HepG2 (cell line): ENCODE data around the gene CATSPERE.

Source experiments
- ELF1 ChIP-seq: sonication (generic); formaldehyde crosslinking; IDR thresholded peaks from 2 replicates; pipeline ENCODE4 v1.4.0; 2020; ENCODE audit warnings: missing genetic modification reagents
- HHEX ChIP-seq: IDR thresholded peaks from 2 replicates; pipeline ENCODE4 v1.6.1; 2016; ENCODE audit warnings: control low read depth
- RAD51 ChIP-seq: fragments of 450-650 bp; IDR thresholded peaks from 2 replicates; pipeline ENCODE4 v1.6.1; 2016; ENCODE audit warnings: borderline replicate concordance
- SIN3A ChIP-seq: IDR thresholded peaks from 2 replicates; pipeline ENCODE4 v1.6.1; 2011; ENCODE audit warnings: low read depth, mild to moderate bottlenecking, control low read depth, low read length, borderline replicate concordance
- TEF ChIP-seq: sonication (generic); formaldehyde crosslinking; IDR thresholded peaks from 2 replicates; pipeline ENCODE4 v1.5.0; 2020; ENCODE audit warnings: missing genetic modification reagents
- ZBTB7A ChIP-seq: sonication (generic); formaldehyde crosslinking; IDR thresholded peaks from 2 replicates; pipeline ENCODE4 v1.8.0; 2022; ENCODE audit warnings: mild to moderate bottlenecking, missing genetic modification reagents
- ZNF253 ChIP-seq: sonication (generic); formaldehyde crosslinking; IDR thresholded peaks from 2 replicates; pipeline ENCODE4 v1.8.0; 2022; ENCODE audit warnings: mild to moderate bottlenecking, missing genetic modification reagents, borderline replicate concordance
- TF ChIP-seq, protein P1 (sequence below), 2 experiments: IDR thresholded peaks; 2 replicates each; pipeline ENCODE4 v1.6.1; 2011 to 2012; ENCODE audit warnings: low read length in 2 of 2, borderline replicate concordance in 1 of 2, low read depth in 1 of 2, mild to moderate bottlenecking in 1 of 2, moderate library complexity in 1 of 2
- TF ChIP-seq, protein P2 (sequence below): sonication (generic); formaldehyde crosslinking; IDR thresholded peaks from 2 replicates; pipeline ENCODE4 v1.4.0; 2020; ENCODE audit warnings: missing genetic modification reagents
- TF ChIP-seq, protein P3 (sequence below): sonication (generic); formaldehyde crosslinking; IDR thresholded peaks from 2 replicates; pipeline ENCODE4 v1.5.0; 2020; ENCODE audit warnings: mild to moderate bottlenecking, missing genetic modification reagents, moderate library complexity

GRCh38 chr1:244636488-244637259 is 175.6 kb downstream of the CATSPERE start:
- TF ChIP-seq ELF1 (CRISPR knock-in tag) (no peak), SIN3A (no peak), TEF (CRISPR knock-in tag) (no peak), ZBTB7A (CRISPR knock-in tag) (no peak), ZNF253 (CRISPR knock-in tag) (no peak), RAD51 (no peak), HHEX (CRISPR knock-in tag) (no peak)
- TF ChIP-seq, protein P1, sequence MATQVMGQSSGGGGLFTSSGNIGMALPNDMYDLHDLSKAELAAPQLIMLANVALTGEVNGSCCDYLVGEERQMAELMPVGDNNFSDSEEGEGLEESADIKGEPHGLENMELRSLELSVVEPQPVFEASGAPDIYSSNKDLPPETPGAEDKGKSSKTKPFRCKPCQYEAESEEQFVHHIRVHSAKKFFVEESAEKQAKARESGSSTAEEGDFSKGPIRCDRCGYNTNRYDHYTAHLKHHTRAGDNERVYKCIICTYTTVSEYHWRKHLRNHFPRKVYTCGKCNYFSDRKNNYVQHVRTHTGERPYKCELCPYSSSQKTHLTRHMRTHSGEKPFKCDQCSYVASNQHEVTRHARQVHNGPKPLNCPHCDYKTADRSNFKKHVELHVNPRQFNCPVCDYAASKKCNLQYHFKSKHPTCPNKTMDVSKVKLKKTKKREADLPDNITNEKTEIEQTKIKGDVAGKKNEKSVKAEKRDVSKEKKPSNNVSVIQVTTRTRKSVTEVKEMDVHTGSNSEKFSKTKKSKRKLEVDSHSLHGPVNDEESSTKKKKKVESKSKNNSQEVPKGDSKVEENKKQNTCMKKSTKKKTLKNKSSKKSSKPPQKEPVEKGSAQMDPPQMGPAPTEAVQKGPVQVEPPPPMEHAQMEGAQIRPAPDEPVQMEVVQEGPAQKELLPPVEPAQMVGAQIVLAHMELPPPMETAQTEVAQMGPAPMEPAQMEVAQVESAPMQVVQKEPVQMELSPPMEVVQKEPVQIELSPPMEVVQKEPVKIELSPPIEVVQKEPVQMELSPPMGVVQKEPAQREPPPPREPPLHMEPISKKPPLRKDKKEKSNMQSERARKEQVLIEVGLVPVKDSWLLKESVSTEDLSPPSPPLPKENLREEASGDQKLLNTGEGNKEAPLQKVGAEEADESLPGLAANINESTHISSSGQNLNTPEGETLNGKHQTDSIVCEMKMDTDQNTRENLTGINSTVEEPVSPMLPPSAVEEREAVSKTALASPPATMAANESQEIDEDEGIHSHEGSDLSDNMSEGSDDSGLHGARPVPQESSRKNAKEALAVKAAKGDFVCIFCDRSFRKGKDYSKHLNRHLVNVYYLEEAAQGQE (IDR thresholded peaks at IDR 0.05; ENCODE audit: borderline replicate concordance in 1 of 2, low read depth in 1 of 2, low read length in 2 of 2): no peak
- TF ChIP-seq, protein P2, sequence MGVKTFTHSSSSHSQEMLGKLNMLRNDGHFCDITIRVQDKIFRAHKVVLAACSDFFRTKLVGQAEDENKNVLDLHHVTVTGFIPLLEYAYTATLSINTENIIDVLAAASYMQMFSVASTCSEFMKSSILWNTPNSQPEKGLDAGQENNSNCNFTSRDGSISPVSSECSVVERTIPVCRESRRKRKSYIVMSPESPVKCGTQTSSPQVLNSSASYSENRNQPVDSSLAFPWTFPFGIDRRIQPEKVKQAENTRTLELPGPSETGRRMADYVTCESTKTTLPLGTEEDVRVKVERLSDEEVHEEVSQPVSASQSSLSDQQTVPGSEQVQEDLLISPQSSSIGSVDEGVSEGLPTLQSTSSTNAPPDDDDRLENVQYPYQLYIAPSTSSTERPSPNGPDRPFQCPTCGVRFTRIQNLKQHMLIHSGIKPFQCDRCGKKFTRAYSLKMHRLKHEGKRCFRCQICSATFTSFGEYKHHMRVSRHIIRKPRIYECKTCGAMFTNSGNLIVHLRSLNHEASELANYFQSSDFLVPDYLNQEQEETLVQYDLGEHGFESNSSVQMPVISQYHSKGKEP: no peak
- TF ChIP-seq, protein P3, sequence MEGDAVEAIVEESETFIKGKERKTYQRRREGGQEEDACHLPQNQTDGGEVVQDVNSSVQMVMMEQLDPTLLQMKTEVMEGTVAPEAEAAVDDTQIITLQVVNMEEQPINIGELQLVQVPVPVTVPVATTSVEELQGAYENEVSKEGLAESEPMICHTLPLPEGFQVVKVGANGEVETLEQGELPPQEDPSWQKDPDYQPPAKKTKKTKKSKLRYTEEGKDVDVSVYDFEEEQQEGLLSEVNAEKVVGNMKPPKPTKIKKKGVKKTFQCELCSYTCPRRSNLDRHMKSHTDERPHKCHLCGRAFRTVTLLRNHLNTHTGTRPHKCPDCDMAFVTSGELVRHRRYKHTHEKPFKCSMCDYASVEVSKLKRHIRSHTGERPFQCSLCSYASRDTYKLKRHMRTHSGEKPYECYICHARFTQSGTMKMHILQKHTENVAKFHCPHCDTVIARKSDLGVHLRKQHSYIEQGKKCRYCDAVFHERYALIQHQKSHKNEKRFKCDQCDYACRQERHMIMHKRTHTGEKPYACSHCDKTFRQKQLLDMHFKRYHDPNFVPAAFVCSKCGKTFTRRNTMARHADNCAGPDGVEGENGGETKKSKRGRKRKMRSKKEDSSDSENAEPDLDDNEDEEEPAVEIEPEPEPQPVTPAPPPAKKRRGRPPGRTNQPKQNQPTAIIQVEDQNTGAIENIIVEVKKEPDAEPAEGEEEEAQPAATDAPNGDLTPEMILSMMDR (CRISPR knock-in tag): no peak
